HEK293 (cell line): ENCODE results near the gene RNF145.

Experiments used
- CTCF ChIA-PET: fragments of 350-600 bp; formaldehyde crosslinking; extraction: SDS; loops from one replicate; lab custom pipeline; 2021; ENCODE audit warnings: antibody characterized with exemption; lab: Yijun Ruan, JAX
- POLR2A ChIA-PET: fragments of 300-600 bp; formaldehyde crosslinking; extraction: SDS; loops from one replicate; lab custom pipeline; 2020; ENCODE audit warnings: antibody characterized with exemption, inconsistent platforms; lab: Yijun Ruan, JAX
- H3K27ac ChIP-seq: fragments of 200-500 bp; sonication (Bioruptor generic); 2 replicates; pipeline ENCODE4 v1.5.1; 2014; ENCODE audit warnings: low read depth, low read length, control low read depth, inconsistent platforms; ENCODE audit errors: extremely low read depth
- H3K36me3 ChIP-seq, 2 experiments: fragments of 200-500 bp in 1 of 2; sonication (Bioruptor generic) in 1 of 2; 1 replicate in 1 of 2; 2 replicates in 1 of 2; pipeline ENCODE4 v1.5.1; 2014 to 2017; ENCODE audit warnings: inconsistent platforms in 2 of 2, low read length in 2 of 2; ENCODE audit not compliant: control insufficient read depth in 2 of 2, insufficient read depth in 1 of 2
- H3K4me1 ChIP-seq: fragments of 200-500 bp; sonication (Bioruptor generic); 2 replicates; pipeline ENCODE4 v1.5.1; 2014; ENCODE audit warnings: mild to moderate bottlenecking, low read length, inconsistent platforms; ENCODE audit not compliant: control insufficient read depth, insufficient read depth
- H3K4me3 ChIP-seq: 2 replicates; pipeline ENCODE4 v1.5.1; 2011; ENCODE audit warnings: low read depth, mild to moderate bottlenecking, control low read depth, low read length, moderate library complexity
- H3K9me3 ChIP-seq: fragments of 200-500 bp; sonication (Bioruptor generic); 2 replicates; pipeline ENCODE4 v1.5.1; 2014; ENCODE audit warnings: low read depth, low read length, inconsistent platforms; ENCODE audit not compliant: control insufficient read depth, insufficient read depth
- SETDB1 ChIP-seq: IDR thresholded peaks from one replicate; pipeline ENCODE4 v1.6.1; 2017; ENCODE audit warnings: mild to moderate bottlenecking, low read length, moderate library complexity, mixed read lengths; ENCODE audit not compliant: insufficient read length
- SP7 ChIP-seq: fragments of 450-650 bp; formaldehyde crosslinking; IDR thresholded peaks from 2 replicates; pipeline ENCODE4 v1.5.1; 2016; ENCODE audit warnings: missing biosample characterization, missing genetic modification characterization
- YY1 ChIP-seq: fragments of 450-650 bp; formaldehyde crosslinking; IDR thresholded peaks from 2 replicates; pipeline ENCODE4 v1.5.1; 2018; ENCODE audit warnings: missing biosample characterization, missing genetic modification characterization
- ZBTB11 ChIP-seq: fragments of 450-650 bp; formaldehyde crosslinking; conservative IDR thresholded peaks from 2 replicates; pipeline ENCODE4 v1.5.1; 2016; ENCODE audit warnings: low read depth, missing biosample characterization, missing genetic modification characterization
- ZBTB26 ChIP-seq: fragments of 450-650 bp; formaldehyde crosslinking; optimal IDR thresholded peaks from 2 replicates; pipeline ENCODE3; 2016; ENCODE audit warnings: missing biosample characterization, mild to moderate bottlenecking, missing genetic modification characterization
- ZBTB48 ChIP-seq: fragments of 450-650 bp; formaldehyde crosslinking; IDR thresholded peaks from 2 replicates; pipeline ENCODE4 v1.5.1; 2016; ENCODE audit warnings: missing biosample characterization, missing genetic modification characterization
- ZNF138 ChIP-seq: fragments of 450-650 bp; formaldehyde crosslinking; IDR thresholded peaks from 2 replicates; pipeline ENCODE4 v1.5.1; 2016; ENCODE audit warnings: missing biosample characterization, missing genetic modification characterization, borderline replicate concordance
- ZNF184 ChIP-seq: fragments of 450-650 bp; IDR thresholded peaks from 2 replicates; pipeline ENCODE4 v1.5.1; 2018; ENCODE audit warnings: missing biosample characterization, mild to moderate bottlenecking, missing genetic modification characterization
- ZNF2 ChIP-seq: fragments of 450-650 bp; formaldehyde crosslinking; IDR thresholded peaks from 2 replicates; pipeline ENCODE4 v1.5.1; 2016; ENCODE audit warnings: missing biosample characterization, missing genetic modification characterization
- ZNF211 ChIP-seq: fragments of 450-650 bp; formaldehyde crosslinking; IDR thresholded peaks from 2 replicates; pipeline ENCODE4 v1.5.1; 2016; ENCODE audit warnings: low read depth, missing biosample characterization, missing genetic modification characterization
- ZNF366 ChIP-seq: fragments of 450-650 bp; formaldehyde crosslinking; conservative IDR thresholded peaks from 2 replicates; pipeline ENCODE4 v1.5.1; 2016; ENCODE audit warnings: missing biosample characterization, missing genetic modification characterization
- ZNF37A ChIP-seq: fragments of 450-650 bp; IDR thresholded peaks from 2 replicates; pipeline ENCODE4 v1.5.1; 2018; ENCODE audit warnings: missing biosample characterization, missing genetic modification characterization
- ZNF514 ChIP-seq: fragments of 450-650 bp; formaldehyde crosslinking; IDR thresholded peaks from 2 replicates; pipeline ENCODE4 v1.5.1; 2016; ENCODE audit warnings: missing biosample characterization, missing genetic modification characterization
- ZNF544 ChIP-seq: fragments of 450-650 bp; formaldehyde crosslinking; IDR thresholded peaks from 2 replicates; pipeline ENCODE4 v1.5.0; 2017; ENCODE audit warnings: missing biosample characterization, missing genetic modification characterization
- ZNF692 ChIP-seq: fragments of 450-650 bp; formaldehyde crosslinking; IDR thresholded peaks from 2 replicates; pipeline ENCODE4 v1.5.1; 2016; ENCODE audit warnings: missing biosample characterization, missing genetic modification characterization
- ZNF768 ChIP-seq: fragments of 450-650 bp; formaldehyde crosslinking; IDR thresholded peaks from 2 replicates; pipeline ENCODE4 v1.5.1; 2018; ENCODE audit warnings: missing biosample characterization, mild to moderate bottlenecking, missing genetic modification characterization
- ZNF843 ChIP-seq: fragments of 450-650 bp; formaldehyde crosslinking; IDR thresholded peaks from 2 replicates; pipeline ENCODE4 v1.5.1; 2016; ENCODE audit warnings: missing biosample characterization, missing genetic modification characterization
- ZSCAN23 ChIP-seq: fragments of 450-650 bp; formaldehyde crosslinking; IDR thresholded peaks from 2 replicates; pipeline ENCODE4 v1.5.1; 2016; ENCODE audit warnings: missing biosample characterization, missing genetic modification characterization
- TF ChIP-seq, protein P1 (sequence below): fragments of 450-650 bp; IDR thresholded peaks from 2 replicates; pipeline ENCODE4 v1.5.1; 2018; ENCODE audit warnings: missing biosample characterization, missing genetic modification characterization
- TF ChIP-seq, protein P2 (sequence below): fragments of 450-650 bp; formaldehyde crosslinking; IDR thresholded peaks from 2 replicates; pipeline ENCODE4; 2016; ENCODE audit warnings: missing biosample characterization, missing genetic modification characterization
- TF ChIP-seq, protein P3 (sequence below): fragments of 450-650 bp; formaldehyde crosslinking; IDR thresholded peaks from 2 replicates; pipeline ENCODE4 v1.5.1; 2016; ENCODE audit warnings: missing biosample characterization, missing genetic modification characterization
- TF ChIP-seq, protein P4 (sequence below): fragments of 450-650 bp; formaldehyde crosslinking; IDR thresholded peaks from 2 replicates; pipeline ENCODE4 v1.5.0; 2017; ENCODE audit warnings: missing biosample characterization, missing genetic modification characterization, borderline replicate concordance
- TF ChIP-seq, protein P5 (sequence below): fragments of 450-650 bp; formaldehyde crosslinking; IDR thresholded peaks from 2 replicates; pipeline ENCODE4 v1.5.1; 2016; ENCODE audit warnings: missing biosample characterization, missing genetic modification characterization, low read depth

Gene RNF145

GRCh38 chr5:159123700-159124099 is 85.7 kb downstream of the RNF145 start (continued):
- TF ChIP-seq ZNF843 (tag by site-specific recombination), result no peak
- no peak for TF ChIP-seq ZNF514
- TF ChIP-seq, protein P1, sequence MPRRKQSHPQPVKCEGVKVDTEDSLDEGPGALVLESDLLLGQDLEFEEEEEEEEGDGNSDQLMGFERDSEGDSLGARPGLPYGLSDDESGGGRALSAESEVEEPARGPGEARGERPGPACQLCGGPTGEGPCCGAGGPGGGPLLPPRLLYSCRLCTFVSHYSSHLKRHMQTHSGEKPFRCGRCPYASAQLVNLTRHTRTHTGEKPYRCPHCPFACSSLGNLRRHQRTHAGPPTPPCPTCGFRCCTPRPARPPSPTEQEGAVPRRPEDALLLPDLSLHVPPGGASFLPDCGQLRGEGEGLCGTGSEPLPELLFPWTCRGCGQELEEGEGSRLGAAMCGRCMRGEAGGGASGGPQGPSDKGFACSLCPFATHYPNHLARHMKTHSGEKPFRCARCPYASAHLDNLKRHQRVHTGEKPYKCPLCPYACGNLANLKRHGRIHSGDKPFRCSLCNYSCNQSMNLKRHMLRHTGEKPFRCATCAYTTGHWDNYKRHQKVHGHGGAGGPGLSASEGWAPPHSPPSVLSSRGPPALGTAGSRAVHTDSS (tag by site-specific recombination), result no peak
- no peak for TF ChIP-seq ZSCAN23 (tag by site-specific recombination)
- TF ChIP-seq ZNF768, result no peak
- no peak for TF ChIP-seq ZBTB48

- Histone ChIP-seq H3K4me3 (no peak overlapping the region), H3K36me3 (no peaks in the 10 kb centered on the region), H3K27ac (no peak overlapping the region), H3K9me3 (no peaks in the 10 kb centered on the region), H3K4me1 (no peaks in the 10 kb centered on the region)
- ChIA-PET POLR2A (no interaction called here), CTCF (no interaction called here)
- no peak for TF ChIP-seq ZNF692 (tag by site-specific recombination)
- TF ChIP-seq ZNF138 (tag by site-specific recombination), result no peak
- no peak for TF ChIP-seq ZNF211
- 0 out of 2 replicates have a peak, but pooled peaks have one; percentile 10 for TF ChIP-seq ZNF184 (tag by site-specific recombination)
- no peak for TF ChIP-seq YY1 (tag by site-specific recombination)
- TF ChIP-seq ZBTB26, result no peak
- no peak for TF ChIP-seq SP7 (tag by site-specific recombination)
- TF ChIP-seq SETDB1, result no peak
- TF ChIP-seq ZBTB11 (tag by site-specific recombination), result no peak
- TF ChIP-seq ZNF2, result no peak
- TF ChIP-seq, protein P2, sequence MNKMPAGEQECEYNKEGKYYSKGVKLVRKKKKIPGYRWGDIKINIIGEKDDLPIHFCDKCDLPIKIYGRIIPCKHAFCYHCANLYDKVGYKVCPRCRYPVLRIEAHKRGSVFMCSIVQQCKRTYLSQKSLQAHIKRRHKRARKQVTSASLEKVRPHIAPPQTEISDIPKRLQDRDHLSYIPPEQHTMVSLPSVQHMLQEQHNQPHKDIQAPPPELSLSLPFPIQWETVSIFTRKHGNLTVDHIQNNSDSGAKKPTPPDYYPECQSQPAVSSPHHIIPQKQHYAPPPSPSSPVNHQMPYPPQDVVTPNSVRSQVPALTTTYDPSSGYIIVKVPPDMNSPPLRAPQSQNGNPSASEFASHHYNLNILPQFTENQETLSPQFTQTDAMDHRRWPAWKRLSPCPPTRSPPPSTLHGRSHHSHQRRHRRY, result no peak
- TF ChIP-seq ZNF544 (tag by site-specific recombination), result no peak
- TF ChIP-seq ZNF366 (tag by site-specific recombination), result peak; percentile 30; the same call in 1 of the 2 replicates
- TF ChIP-seq, protein P3, sequence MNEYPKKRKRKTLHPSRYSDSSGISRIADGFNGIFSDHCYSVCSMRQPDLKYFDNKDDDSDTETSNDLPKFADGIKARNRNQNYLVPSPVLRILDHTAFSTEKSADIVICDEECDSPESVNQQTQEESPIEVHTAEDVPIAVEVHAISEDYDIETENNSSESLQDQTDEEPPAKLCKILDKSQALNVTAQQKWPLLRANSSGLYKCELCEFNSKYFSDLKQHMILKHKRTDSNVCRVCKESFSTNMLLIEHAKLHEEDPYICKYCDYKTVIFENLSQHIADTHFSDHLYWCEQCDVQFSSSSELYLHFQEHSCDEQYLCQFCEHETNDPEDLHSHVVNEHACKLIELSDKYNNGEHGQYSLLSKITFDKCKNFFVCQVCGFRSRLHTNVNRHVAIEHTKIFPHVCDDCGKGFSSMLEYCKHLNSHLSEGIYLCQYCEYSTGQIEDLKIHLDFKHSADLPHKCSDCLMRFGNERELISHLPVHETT (tag by site-specific recombination), result no peak
- TF ChIP-seq, protein P4, sequence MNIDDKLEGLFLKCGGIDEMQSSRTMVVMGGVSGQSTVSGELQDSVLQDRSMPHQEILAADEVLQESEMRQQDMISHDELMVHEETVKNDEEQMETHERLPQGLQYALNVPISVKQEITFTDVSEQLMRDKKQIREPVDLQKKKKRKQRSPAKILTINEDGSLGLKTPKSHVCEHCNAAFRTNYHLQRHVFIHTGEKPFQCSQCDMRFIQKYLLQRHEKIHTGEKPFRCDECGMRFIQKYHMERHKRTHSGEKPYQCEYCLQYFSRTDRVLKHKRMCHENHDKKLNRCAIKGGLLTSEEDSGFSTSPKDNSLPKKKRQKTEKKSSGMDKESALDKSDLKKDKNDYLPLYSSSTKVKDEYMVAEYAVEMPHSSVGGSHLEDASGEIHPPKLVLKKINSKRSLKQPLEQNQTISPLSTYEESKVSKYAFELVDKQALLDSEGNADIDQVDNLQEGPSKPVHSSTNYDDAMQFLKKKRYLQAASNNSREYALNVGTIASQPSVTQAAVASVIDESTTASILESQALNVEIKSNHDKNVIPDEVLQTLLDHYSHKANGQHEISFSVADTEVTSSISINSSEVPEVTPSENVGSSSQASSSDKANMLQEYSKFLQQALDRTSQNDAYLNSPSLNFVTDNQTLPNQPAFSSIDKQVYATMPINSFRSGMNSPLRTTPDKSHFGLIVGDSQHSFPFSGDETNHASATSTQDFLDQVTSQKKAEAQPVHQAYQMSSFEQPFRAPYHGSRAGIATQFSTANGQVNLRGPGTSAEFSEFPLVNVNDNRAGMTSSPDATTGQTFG (tag by site-specific recombination), result no peak
- no peak for TF ChIP-seq ZNF37A
- TF ChIP-seq, protein P5, sequence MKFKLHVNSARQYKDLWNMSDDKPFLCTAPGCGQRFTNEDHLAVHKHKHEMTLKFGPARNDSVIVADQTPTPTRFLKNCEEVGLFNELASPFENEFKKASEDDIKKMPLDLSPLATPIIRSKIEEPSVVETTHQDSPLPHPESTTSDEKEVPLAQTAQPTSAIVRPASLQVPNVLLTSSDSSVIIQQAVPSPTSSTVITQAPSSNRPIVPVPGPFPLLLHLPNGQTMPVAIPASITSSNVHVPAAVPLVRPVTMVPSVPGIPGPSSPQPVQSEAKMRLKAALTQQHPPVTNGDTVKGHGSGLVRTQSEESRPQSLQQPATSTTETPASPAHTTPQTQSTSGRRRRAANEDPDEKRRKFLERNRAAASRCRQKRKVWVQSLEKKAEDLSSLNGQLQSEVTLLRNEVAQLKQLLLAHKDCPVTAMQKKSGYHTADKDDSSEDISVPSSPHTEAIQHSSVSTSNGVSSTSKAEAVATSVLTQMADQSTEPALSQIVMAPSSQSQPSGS (tag by site-specific recombination), result peak; percentile 55; the same call in 1 of the 2 replicates
Observed at GRCh38 chr5:159123189-159123588, 86.2 kb downstream of the RNF145 start.
